HG03139 (cell line): ENCODE data around the gene ASIC4.

ENCODE experiments used
- ATAC-seq: cut with Tn5 transposase; IDR thresholded peaks from one replicate; pipeline ENCODE4 v1.9.1; 2021; ENCODE audit not compliant: unreplicated experiment

Gene ASIC4

GRCh38 chr2:219531639-219532377 lies 17.5 kb downstream of the ASIC4 start:
- ATAC-seq, result no peak

GRCh38 chr2:219532378-219532649 lies 18.0 kb downstream of the ASIC4 start:
- ATAC-seq, result no peak

GRCh38 chr2:219533930-219534661 lies 19.8 kb downstream of the ASIC4 start:
- no peak for ATAC-seq

GRCh38 chr2:219536425-219536824 lies 22.1 kb downstream of the ASIC4 start:
- no peak for ATAC-seq

GRCh38 chr2:219536967-219537366 lies 22.7 kb downstream of the ASIC4 start:
- no peak for ATAC-seq

GRCh38 chr2:219537657-219538488 lies 23.6 kb downstream of the ASIC4 start:
- no peak for ATAC-seq

- no peak for ATAC-seq
Measured at GRCh38 chr2:219538504-219538951, 24.2 kb downstream of the ASIC4 start.

GRCh38 chr2:219538956-219539788 lies 24.9 kb downstream of the ASIC4 start:
- ATAC-seq, result no peak

GRCh38 chr2:219539926-219540678 lies 25.8 kb downstream of the ASIC4 start:
- no peak for ATAC-seq

- ATAC-seq, result no peak
Measured at GRCh38 chr2:219540784-219541504, 26.7 kb downstream of the ASIC4 start.

GRCh38 chr2:219541611-219542180 lies 27.4 kb downstream of the ASIC4 start:
- peak; percentile 46 for ATAC-seq

GRCh38 chr2:219542931-219543595 lies 28.8 kb downstream of the ASIC4 start:
- peak; percentile 30 for ATAC-seq

- peak; percentile 68 for ATAC-seq
Measured at GRCh38 chr2:219543596-219544358, 29.5 kb downstream of the ASIC4 start, which contains the start of the genes CHPF and TMEM198. Gene CHPF (minus strand): TSS chr2:219543809. CDS start chr2:219543538, 271 bp downstream. Gene TMEM198 (plus strand): TSS chr2:219544028. CDS start chr2:219544728, 700 bp downstream.

GRCh38 chr2:219544567-219544966 lies 30.3 kb downstream of the ASIC4 start:
- no peak for ATAC-seq

GRCh38 chr2:219545295-219545942 lies 31.1 kb downstream of the ASIC4 start:
- ATAC-seq, result no peak

- no peak for ATAC-seq
Measured at GRCh38 chr2:219545943-219546352, 31.7 kb downstream of the ASIC4 start.

- no peak for ATAC-seq
Measured at GRCh38 chr2:219547621-219548020, 33.3 kb downstream of the ASIC4 start.
